ENCODE measurements around the gene SORCS2.

- no peak for TF ChIP-seq CTCF (IDR thresholded peaks at IDR 0.05; ENCODE audit: low read depth, low read length, poor library complexity, severe bottlenecking)
- TF ChIP-seq EZH2phosphoT487 (IDR thresholded peaks at IDR 0.05; ENCODE audit: borderline replicate concordance, low read length), result no peak
These were observed 32.4 kb upstream of the SORCS2 start for GRCh38 chr4:7159923-7160322.

Data from DOHH2 (cell line).